Neural crest cell (in vitro differentiated cells): ENCODE measurements around the gene SYK. TPM values are rescaled to one million over a fixed set of nuclear protein-coding genes. Genes with fewer than 3 reads are reported as not detected.

Experiments used
- DNase-seq: peaks from one replicate; pipeline ENCODE4 v3.0.0; 2021; ENCODE audit warnings: low read depth, mixed read lengths, low spot score
- H3K27ac Mint-ChIP-seq: one replicate; pipeline ENCODE4 v1.8.0; 2021; ENCODE audit warnings: mild to moderate bottlenecking, mixed read lengths; ENCODE audit not compliant: unreplicated experiment
- H3K27me3 Mint-ChIP-seq: 2 replicates; pipeline ENCODE4 v1.8.0; 2021; ENCODE audit warnings: low read depth, mild to moderate bottlenecking, mixed read lengths
- H3K36me3 Mint-ChIP-seq: 2 replicates; pipeline ENCODE4 v1.8.0; 2021; ENCODE audit warnings: low read depth, mild to moderate bottlenecking, mixed read lengths
- H3K4me1 Mint-ChIP-seq: 2 replicates; pipeline ENCODE4 v1.8.0; 2021; ENCODE audit warnings: mixed read lengths
- H3K4me3 Mint-ChIP-seq: one replicate; pipeline ENCODE4 v1.8.0; 2021; ENCODE audit warnings: mild to moderate bottlenecking, mixed read lengths
- H3K9me3 Mint-ChIP-seq: 2 replicates; pipeline ENCODE4 v1.8.0; 2021; ENCODE audit warnings: mixed read lengths
- total RNA-seq: library from RNA; stranded (reverse); gene quantifications from 2 replicates; pipeline ENCODE4 v1.2.1, GENCODE V29; 2021
- TF ChIP-seq, protein P1 (sequence below): fragments of 200-600 bp; sonication (generic); conservative IDR thresholded peaks from 2 replicates; pipeline ENCODE4 v1.5.0; 2021; ENCODE audit warnings: antibody characterized with exemption, mild to moderate bottlenecking

The SYK gene
- total RNA-seq, 1 donor from 2014 or later, result 0.98 TPM

- no peaks in the 10 kb centered on the region for H3K27me3 Mint-ChIP-seq
- peaks cover 6% of the 10 kb centered on the region for H3K4me1 Mint-ChIP-seq
- no peaks in the 10 kb centered on the region for H3K9me3 Mint-ChIP-seq
- no peak overlapping the region for H3K27ac Mint-ChIP-seq
- no peaks in the 10 kb centered on the region for H3K36me3 Mint-ChIP-seq
- TF ChIP-seq, protein P1, sequence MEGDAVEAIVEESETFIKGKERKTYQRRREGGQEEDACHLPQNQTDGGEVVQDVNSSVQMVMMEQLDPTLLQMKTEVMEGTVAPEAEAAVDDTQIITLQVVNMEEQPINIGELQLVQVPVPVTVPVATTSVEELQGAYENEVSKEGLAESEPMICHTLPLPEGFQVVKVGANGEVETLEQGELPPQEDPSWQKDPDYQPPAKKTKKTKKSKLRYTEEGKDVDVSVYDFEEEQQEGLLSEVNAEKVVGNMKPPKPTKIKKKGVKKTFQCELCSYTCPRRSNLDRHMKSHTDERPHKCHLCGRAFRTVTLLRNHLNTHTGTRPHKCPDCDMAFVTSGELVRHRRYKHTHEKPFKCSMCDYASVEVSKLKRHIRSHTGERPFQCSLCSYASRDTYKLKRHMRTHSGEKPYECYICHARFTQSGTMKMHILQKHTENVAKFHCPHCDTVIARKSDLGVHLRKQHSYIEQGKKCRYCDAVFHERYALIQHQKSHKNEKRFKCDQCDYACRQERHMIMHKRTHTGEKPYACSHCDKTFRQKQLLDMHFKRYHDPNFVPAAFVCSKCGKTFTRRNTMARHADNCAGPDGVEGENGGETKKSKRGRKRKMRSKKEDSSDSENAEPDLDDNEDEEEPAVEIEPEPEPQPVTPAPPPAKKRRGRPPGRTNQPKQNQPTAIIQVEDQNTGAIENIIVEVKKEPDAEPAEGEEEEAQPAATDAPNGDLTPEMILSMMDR, result no peak
- DNase-seq, result no peak
- no peak overlapping the region for H3K4me3 Mint-ChIP-seq
Measured at GRCh38 chr9:90841615-90842014, 40.0 kb downstream of the SYK start.

- H3K36me3 Mint-ChIP-seq, result no peaks in the 10 kb centered on the region
- H3K27ac Mint-ChIP-seq, result no peak overlapping the region
- H3K4me3 Mint-ChIP-seq, result no peak overlapping the region
- DNase-seq, result no peak
- H3K9me3 Mint-ChIP-seq, result no peaks in the 10 kb centered on the region
- TF ChIP-seq, protein P1, result no peak
- H3K4me1 Mint-ChIP-seq, result peaks cover 6% of the 10 kb centered on the region
- no peaks in the 10 kb centered on the region for H3K27me3 Mint-ChIP-seq
Measured at GRCh38 chr9:90842176-90842777, 40.7 kb downstream of the SYK start.

DNA sequence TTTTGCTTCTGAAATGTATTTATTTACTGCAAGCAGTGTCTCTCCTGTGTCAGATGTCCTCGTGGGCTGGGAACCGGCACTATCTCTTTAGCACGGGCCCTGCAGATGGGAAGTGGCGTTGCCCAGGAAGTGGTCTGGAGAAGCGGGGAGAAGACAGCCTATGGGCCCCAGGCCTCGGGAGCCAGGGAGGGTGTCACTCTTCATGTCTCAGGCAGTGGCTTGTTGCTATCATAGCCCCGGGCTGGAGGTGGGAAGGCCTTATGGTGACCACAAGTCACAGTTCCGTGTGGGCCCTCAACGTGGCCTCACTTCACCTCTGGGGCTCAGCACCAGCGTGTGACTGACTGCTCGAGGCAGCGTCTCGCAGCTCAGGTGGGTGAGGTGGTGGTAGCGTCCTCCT, 41.4 kb downstream of the SYK start:
- TF ChIP-seq, protein P1, result no peak
- H3K27me3 Mint-ChIP-seq, result no peaks in the 10 kb centered on the region

DNA sequence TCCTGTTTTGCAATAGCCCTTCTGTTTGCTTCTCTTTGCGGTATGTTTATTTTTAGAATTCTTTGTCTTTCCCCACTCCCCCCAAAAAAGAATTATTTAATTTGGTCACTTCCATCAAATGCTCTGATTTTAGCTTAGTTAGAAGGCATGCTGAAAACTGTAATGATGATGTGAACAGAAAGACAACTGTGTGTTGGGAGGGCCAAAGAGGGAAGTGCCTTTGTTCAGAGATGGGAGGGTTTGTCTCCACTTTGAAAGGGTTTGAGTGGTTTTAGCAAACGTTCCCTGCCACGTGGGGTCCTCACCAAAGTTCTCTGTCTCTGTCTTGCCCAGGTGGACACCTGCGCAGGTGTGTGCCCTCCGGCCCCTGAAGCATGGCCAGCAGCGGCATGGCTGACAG, 41.9 kb downstream of the SYK start:
- Mint-ChIP-seq H3K4me1 (peaks cover 6% of the 10 kb centered on the region), H3K27me3 (no peaks in the 10 kb centered on the region), H3K36me3 (no peaks in the 10 kb centered on the region), H3K4me3 (no peak overlapping the region), H3K27ac (no peak overlapping the region), H3K9me3 (no peaks in the 10 kb centered on the region)
- no peak for DNase-seq
- TF ChIP-seq, protein P1, result no peak

More for the DNA sequence above, 41.4 kb downstream of the SYK start:
- Mint-ChIP-seq H3K36me3 (no peaks in the 10 kb centered on the region), H3K4me3 (no peak overlapping the region), H3K4me1 (peaks cover 6% of the 10 kb centered on the region), H3K27ac (no peak overlapping the region), H3K9me3 (no peaks in the 10 kb centered on the region)
- DNase-seq, result no peak

DNA sequence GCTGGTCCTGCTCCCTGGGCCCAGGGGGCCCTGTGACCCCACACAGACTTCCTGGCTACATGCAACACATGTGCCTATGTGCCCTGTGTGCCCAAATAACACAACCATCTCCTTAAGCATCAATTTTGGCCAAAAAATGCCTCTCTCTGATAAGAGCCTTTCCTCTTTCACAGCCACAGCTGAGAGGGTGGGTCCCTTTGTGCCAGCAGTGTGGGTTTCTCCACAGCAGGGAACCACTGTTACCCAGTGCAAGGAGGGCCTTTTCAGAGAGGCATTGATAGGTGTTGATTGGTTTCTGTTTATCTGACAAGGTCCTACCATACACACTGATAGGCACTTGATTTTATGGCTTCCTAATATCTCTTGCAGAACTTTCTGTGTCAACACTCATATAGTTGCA, 42.7 kb downstream of the SYK start:
- DNase-seq, result no peak
- H3K36me3 Mint-ChIP-seq, result no peaks in the 10 kb centered on the region
- no peak overlapping the region for H3K4me3 Mint-ChIP-seq
- no peak overlapping the region for H3K27ac Mint-ChIP-seq
- H3K4me1 Mint-ChIP-seq, result peaks cover 6% of the 10 kb centered on the region
- H3K27me3 Mint-ChIP-seq, result no peaks in the 10 kb centered on the region
- no peaks in the 10 kb centered on the region for H3K9me3 Mint-ChIP-seq
- TF ChIP-seq, protein P1, result no peak
